Activated T-cell treated with anti-CD3 and anti-CD28 coated beads, Interleukin-2, amount 50 U/mL, for 48 hours (primary cell): ENCODE data around the gene PRUNE2.

Experiments
- DNase-seq, 2 experiments: peaks; one replicate each; pipeline ENCODE4 v3.0.0-alpha.2; 2020

Gene PRUNE2

GRCh38 chr9:76690973-76691370, 214.9 kb downstream of the PRUNE2 start:
- no peak for DNase-seq

- DNase-seq: no peak
These were observed 215.5 kb downstream of the PRUNE2 start for GRCh38 chr9:76690246-76690972.

GRCh38 chr9:76688471-76689238, 217.3 kb downstream of the PRUNE2 start:
- no peak for DNase-seq

- peak; percentile 33 to 45 for DNase-seq
These were observed 218.0 kb downstream of the PRUNE2 start for GRCh38 chr9:76687861-76688391.

- DNase-seq: no peak
These were observed 219.2 kb downstream of the PRUNE2 start for GRCh38 chr9:76686756-76687155.

- DNase-seq: no peak
These were observed 221.7 kb downstream of the PRUNE2 start for GRCh38 chr9:76684213-76684612.

- DNase-seq: no peak
These were observed 224.4 kb downstream of the PRUNE2 start for GRCh38 chr9:76681556-76681955.

GRCh38 chr9:76680716-76681425, 225.0 kb downstream of the PRUNE2 start:
- peak; percentile 34 to 38 for DNase-seq

GRCh38 chr9:76677481-76678055, 228.3 kb downstream of the PRUNE2 start:
- no peak for DNase-seq

- no peak for DNase-seq
These were observed 229.1 kb downstream of the PRUNE2 start for GRCh38 chr9:76676857-76677256.

GRCh38 chr9:76667521-76667957, 238.4 kb downstream of the PRUNE2 start:
- no peak for DNase-seq

GRCh38 chr9:76665966-76666365, 239.9 kb downstream of the PRUNE2 start:
- DNase-seq: peak; percentile 32 to 42

GRCh38 chr9:76665458-76665857, 240.5 kb downstream of the PRUNE2 start:
- no peak for DNase-seq

GRCh38 chr9:76664120-76664519, 241.8 kb downstream of the PRUNE2 start:
- DNase-seq: no peak

- no peak for DNase-seq
These were observed 243.2 kb downstream of the PRUNE2 start for GRCh38 chr9:76662476-76663281.

- no peak for DNase-seq
These were observed 247.2 kb downstream of the PRUNE2 start for GRCh38 chr9:76658510-76659231.

GRCh38 chr9:76657265-76657664, 248.6 kb downstream of the PRUNE2 start:
- no peak for DNase-seq

- no peak for DNase-seq
These were observed 249.9 kb downstream of the PRUNE2 start for GRCh38 chr9:76655971-76656370.

GRCh38 chr9:76655121-76655541, 250.8 kb downstream of the PRUNE2 start:
- no peak for DNase-seq

- no peak for DNase-seq
These were observed 251.3 kb downstream of the PRUNE2 start for GRCh38 chr9:76654575-76654974.

- DNase-seq: no peak
These were observed 251.9 kb downstream of the PRUNE2 start for GRCh38 chr9:76654051-76654461.
